IMR-90 (cell line): ENCODE measurements around the gene HOXA10. TPM values are rescaled to one million over a fixed set of nuclear protein-coding genes. Genes with fewer than 3 reads are reported as not detected.
A peak's percentile ranks its signal among the peaks of the same experiment; 100 is the strongest.

Source experiments
- ATAC-seq: fragments of 200-7000 bp; cut with Tn5 transposase; 2 replicates; pipeline ENCODE4 v1.9.1; 2020; ENCODE audit warnings: low read depth, mild to moderate bottlenecking, moderate library complexity
- BruUV-seq: library from RNA; stranded (reverse); fragments of 400-500 nt; replicated peaks from 2 replicates; lab custom pipeline; 2021; lab: Mats Ljungman, UMichigan
- CTCF ChIA-PET: fragments of 300-600 bp; formaldehyde crosslinking; extraction: SDS; loops from one replicate; lab custom pipeline; 2021; ENCODE audit warnings: antibody characterized with exemption; lab: Yijun Ruan, JAX
- POLR2A ChIA-PET: fragments of 300-600 bp; sonication (Branson Sonifier 250); formaldehyde crosslinking; loops from one replicate; lab custom pipeline; 2022; ENCODE audit warnings: antibody characterized with exemption; ENCODE audit not compliant: unreplicated experiment; lab: Charles Lee
- DNase-seq: peaks from one replicate; pipeline ENCODE4 v3.0.0; 2013
- H2AFZ ChIP-seq: replicated peaks from 2 replicates; pipeline ENCODE3; 2013; ENCODE audit warnings: low read length, mild to moderate bottlenecking; ENCODE audit not compliant: poor library complexity
- H2AK5ac ChIP-seq: 2 replicates; pipeline ENCODE4 v1.6.1; 2013; ENCODE audit warnings: low read depth, low read length, inconsistent platforms
- H2AK9ac ChIP-seq: replicated peaks from 2 replicates; pipeline ENCODE3; 2013; ENCODE audit warnings: mild to moderate bottlenecking, low read depth, low read length, moderate library complexity; ENCODE audit not compliant: poor library complexity
- H2BK120ac ChIP-seq: 2 replicates; pipeline ENCODE4 v1.6.1; 2013; ENCODE audit warnings: low read depth, low read length, inconsistent platforms
- H2BK15ac ChIP-seq: 3 replicates; pipeline ENCODE4 v1.6.1; 2013; ENCODE audit warnings: low read depth, low read length, inconsistent platforms
- H2BK20ac ChIP-seq: 2 replicates; pipeline ENCODE4 v1.6.1; 2013; ENCODE audit warnings: low read depth, mild to moderate bottlenecking, inconsistent platforms, low read length, moderate library complexity
- H2BK5ac ChIP-seq: 2 replicates; pipeline ENCODE4 v1.6.1; 2013; ENCODE audit warnings: mild to moderate bottlenecking, low read depth, low read length, inconsistent platforms; ENCODE audit not compliant: poor library complexity, severe bottlenecking
- H3K14ac ChIP-seq: replicated peaks from 2 replicates; pipeline ENCODE4 v1.6.1; 2013; ENCODE audit warnings: low read depth, low read length, inconsistent platforms
- H3K18ac ChIP-seq: 2 replicates; pipeline ENCODE4 v1.6.1; 2013; ENCODE audit warnings: low read depth, low read length, control low read depth
- H3K23ac ChIP-seq: 2 replicates; pipeline ENCODE4 v1.6.1; 2013; ENCODE audit warnings: low read depth, low read length, inconsistent platforms
- H3K27ac ChIP-seq: 2 replicates; pipeline ENCODE4 v1.5.1; 2013; ENCODE audit warnings: mild to moderate bottlenecking, control low read depth, low read length; ENCODE audit not compliant: insufficient read depth
- H3K27me3 ChIP-seq: 2 replicates; pipeline ENCODE4 v1.6.1; 2013; ENCODE audit warnings: low read length; ENCODE audit not compliant: control insufficient read depth, insufficient read depth
- H3K36me3 ChIP-seq: 2 replicates; pipeline ENCODE4 v1.6.1; 2013; ENCODE audit warnings: low read length, mixed read lengths; ENCODE audit not compliant: control insufficient read depth, insufficient read depth
- H3K4ac ChIP-seq: 2 replicates; pipeline ENCODE4 v1.6.1; 2013; ENCODE audit warnings: low read depth, low read length, inconsistent platforms
- H3K4me1 ChIP-seq: 2 replicates; pipeline ENCODE4 v1.6.1; 2013; ENCODE audit warnings: low read length, mixed read lengths; ENCODE audit not compliant: control insufficient read depth, insufficient read depth
- H3K4me2 ChIP-seq: 2 replicates; pipeline ENCODE4 v1.6.1; 2013; ENCODE audit warnings: low read depth, mild to moderate bottlenecking, control low read depth, low read length, moderate library complexity
- H3K4me3 ChIP-seq: 2 replicates; pipeline ENCODE4 v1.5.1; 2013; ENCODE audit warnings: low read depth, mild to moderate bottlenecking, control low read depth, low read length, moderate library complexity; ENCODE audit not compliant: insufficient read depth
- H3K56ac ChIP-seq: 2 replicates; pipeline ENCODE4 v1.6.1; 2013; ENCODE audit warnings: low read length, inconsistent platforms; ENCODE audit not compliant: insufficient read depth; ENCODE audit errors: extremely low read depth
- H3K79me1 ChIP-seq, 2 experiments: 2 replicates each; pipeline ENCODE4 v1.6.1; 2013; ENCODE audit warnings: low read length in 2 of 2, inconsistent platforms in 1 of 2, low read depth in 1 of 2
- H3K9ac ChIP-seq: 2 replicates; pipeline ENCODE4 v1.6.1; 2013; ENCODE audit warnings: low read depth, low read length, control low read depth
- H3K9me1 ChIP-seq: 2 replicates; pipeline ENCODE4 v1.6.1; 2013; ENCODE audit warnings: low read length, inconsistent platforms; ENCODE audit not compliant: insufficient read depth
- H3K9me3 ChIP-seq: 2 replicates; pipeline ENCODE4 v1.6.1; 2013; ENCODE audit warnings: low read length; ENCODE audit not compliant: control insufficient read depth, insufficient read depth
- H4K20me1 ChIP-seq: 2 replicates; pipeline ENCODE4 v1.6.1; 2013; ENCODE audit warnings: low read length, inconsistent platforms; ENCODE audit not compliant: insufficient read depth
- H4K5ac ChIP-seq: 2 replicates; pipeline ENCODE4 v1.6.1; 2013; ENCODE audit warnings: mild to moderate bottlenecking, low read depth, low read length, control low read depth
- H4K8ac ChIP-seq, 2 experiments: 2 replicates each; pipeline ENCODE4 v1.6.1; 2013; ENCODE audit warnings: low read depth in 2 of 2, low read length in 2 of 2, control low read depth in 1 of 2, inconsistent platforms in 1 of 2
- H4K91ac ChIP-seq: 2 replicates; pipeline ENCODE4 v1.6.1; 2013; ENCODE audit warnings: low read depth, low read length, inconsistent platforms; ENCODE audit not compliant: insufficient read depth
- FOS ChIP-seq: fragments of 150-350 bp; IDR thresholded peaks from 2 replicates; pipeline ENCODE4 v1.6.1; 2016; ENCODE audit warnings: low read depth, low read length
- MAFK ChIP-seq: IDR thresholded peaks from 2 replicates; pipeline ENCODE4 v1.6.1; 2012; ENCODE audit warnings: low read depth, low read length, improper control_type of control experiment
- MAZ ChIP-seq: IDR thresholded peaks from 2 replicates; pipeline ENCODE4 v1.6.1; 2012; ENCODE audit warnings: low read depth, mild to moderate bottlenecking, low read length, improper control_type of control experiment, moderate library complexity, borderline replicate concordance
- MXI1 ChIP-seq: IDR thresholded peaks from 2 replicates; pipeline ENCODE4 v1.6.1; 2012; ENCODE audit warnings: low read depth, mild to moderate bottlenecking, low read length, moderate library complexity, borderline replicate concordance
- POLR2A ChIP-seq: IDR thresholded peaks from 2 replicates; pipeline ENCODE4 v1.6.1; 2012; ENCODE audit warnings: mild to moderate bottlenecking, low read depth, low read length
- RCOR1 ChIP-seq: IDR thresholded peaks from 2 replicates; pipeline ENCODE4 v1.6.1; 2012; ENCODE audit warnings: mild to moderate bottlenecking, low read length, improper control_type of control experiment; ENCODE audit not compliant: insufficient replicate concordance
- RFX5 ChIP-seq: IDR thresholded peaks from 2 replicates; pipeline ENCODE4 v1.8.0; 2012; ENCODE audit warnings: low read depth, mild to moderate bottlenecking, low read length, moderate library complexity
- SMC3 ChIP-seq: fragments of 150-350 bp; IDR thresholded peaks from 2 replicates; pipeline ENCODE4 v1.6.1; 2016; ENCODE audit warnings: low read depth, mild to moderate bottlenecking, antibody characterized with exemption, low read length, moderate library complexity
- WGBS, 2 experiments: methylation state at CpG; one replicate each; pipeline versions ENCODE4 v1.1.5 to v1.1.7; 2013; ENCODE audit warnings: missing lambda C conversion rate in 2 of 2; ENCODE audit not compliant: insufficient read length in 1 of 2; ENCODE audit errors: extremely low coverage in 2 of 2; 5-methylcytosine and 5-hydroxymethylcytosine counted together
- dilution Hi-C: fragments of 300-500 bp; cut with HindIII; formaldehyde crosslinking; loops from one replicate; pipeline ENCODE4 v1.14.3; 2018; ENCODE audit warnings: low sequenced_read_pairs; ENCODE audit not compliant: unreplicated experiment
- in situ Hi-C: fragments of 300-500 bp; cut with MboI; formaldehyde crosslinking; loops from 3 replicates; pipeline ENCODE4 v1.14.3; 2019; ENCODE audit warnings: low sequenced_read_pairs, inconsistent platforms, mixed read lengths
- intact Hi-C: fragments of 100-400 bp; cut with micrococcal nuclease; formaldehyde crosslinking; loops from 2 replicates; pipeline ENCODE4 v1.10.0; 2022
- polyA plus RNA-seq, 3 experiments: library from polyadenylated mRNA; depleted of rRNA; stranded (reverse); fragments of >200 nt; gene quantifications; 2 replicates each; pipeline ENCODE4 v1.2.3, GENCODE V29; 2012; ENCODE audit warnings: low replicate concordance in 1 of 3
- total RNA-seq: library from RNA; depleted of rRNA; stranded (reverse); fragments of >200 nt; gene quantifications from 2 replicates; pipeline ENCODE4 v1.2.3, GENCODE V29; 2012
- TF ChIP-seq, protein P1 (sequence below): fragments of 150-350 bp; IDR thresholded peaks from 2 replicates; pipeline ENCODE4 v1.6.1; 2016; ENCODE audit warnings: low read depth, mild to moderate bottlenecking, low read length, moderate library complexity, borderline replicate concordance
- TF ChIP-seq, protein P2 (sequence below): conservative IDR thresholded peaks from 2 replicates; pipeline ENCODE4 v1.5.1; 2012; ENCODE audit warnings: mild to moderate bottlenecking, low read depth, low read length, improper control_type of control experiment
- TF ChIP-seq, protein P3 (sequence below): fragments of 150-350 bp; IDR thresholded peaks from 2 replicates; pipeline ENCODE4 v1.6.1; 2017; ENCODE audit warnings: mild to moderate bottlenecking, antibody characterized with exemption, low read length, low read depth

The HOXA10 gene
- total and polyA plus RNA-seq, 2 of the 4 experiments (the other 2 are of a cell fraction), result 0.10 to 0.18 TPM

DNA sequence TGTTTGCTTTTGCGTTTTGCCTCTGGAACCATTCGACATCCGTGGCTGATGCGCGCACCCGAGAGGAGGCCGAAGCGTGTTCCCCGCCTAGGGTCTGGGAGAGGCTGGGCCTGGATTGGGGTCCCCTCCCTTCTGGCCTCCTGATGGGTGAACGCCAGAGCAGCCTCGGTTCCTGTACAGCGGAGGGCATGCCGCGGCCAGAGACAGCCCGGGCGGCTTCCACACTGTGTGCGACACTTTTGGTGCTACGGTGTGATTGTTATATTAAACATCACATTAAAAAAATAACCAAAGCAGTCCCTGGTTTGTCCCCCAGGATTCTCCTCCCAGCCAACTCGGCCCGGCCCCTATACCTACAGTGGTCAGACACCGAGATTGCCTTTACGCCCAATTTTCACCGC is 14.0 kb downstream of the HOXA10 start (continued):
- no peak for TF ChIP-seq SMC3
- no peak for TF ChIP-seq RCOR1

DNA sequence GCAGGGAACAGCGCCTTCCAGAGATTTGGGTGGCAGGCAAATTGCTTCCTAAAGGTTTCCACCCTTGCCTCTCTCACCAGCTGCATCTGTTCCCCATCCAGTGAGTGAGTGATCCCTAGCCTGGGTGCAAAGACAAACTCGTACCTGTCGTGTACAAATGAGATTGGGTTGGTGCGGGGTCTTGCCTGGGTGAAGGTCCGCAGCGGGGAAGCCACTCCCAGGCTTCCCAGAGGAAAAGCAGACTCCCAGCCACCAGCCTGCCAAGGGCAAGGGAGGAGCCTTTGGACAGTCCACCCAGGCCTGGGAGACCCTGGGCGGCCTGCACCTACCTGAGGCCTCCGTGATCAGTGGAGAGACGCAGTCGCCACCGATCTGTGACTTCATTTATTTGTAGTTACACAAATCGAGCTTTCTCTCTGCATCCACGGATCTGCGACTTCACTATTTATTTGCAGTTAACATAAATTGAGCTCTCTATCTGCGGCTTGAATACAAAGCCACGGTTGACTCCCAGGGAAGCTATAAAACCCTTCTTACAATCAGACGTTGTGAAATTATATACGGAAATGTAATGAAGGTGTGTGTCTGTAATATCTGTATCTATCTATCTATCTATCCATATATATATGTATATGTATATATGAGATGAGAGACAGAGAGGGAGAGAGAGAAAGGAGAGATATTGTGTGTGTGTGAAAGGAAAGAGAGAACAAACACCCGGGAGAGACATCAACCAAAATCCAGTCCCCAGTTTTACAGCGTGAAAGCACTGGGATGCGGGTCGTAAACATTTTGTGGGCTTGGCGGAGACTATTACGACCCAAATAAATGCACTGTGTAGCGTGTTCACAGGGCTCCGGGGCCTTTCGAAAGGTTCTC is 14.6 kb downstream of the HOXA10 start:
- Histone ChIP-seq H2AFZ (peak overlapping the region; percentile 14), H2BK15ac (no peak overlapping the region), H3K9me3 (no peaks in the 10 kb centered on the region), H2BK5ac (no peak overlapping the region), H3K4me1 (peaks cover 1% of the 10 kb centered on the region; the same call in 1 of the 2 replicates), H3K9me1 (no peaks in the 10 kb centered on the region), H2BK20ac (no peak overlapping the region), H4K20me1 (no peaks in the 10 kb centered on the region), H2AK9ac (no peak overlapping the region), H3K14ac (no peak overlapping the region), H4K5ac (no peak overlapping the region), H3K23ac (no peak overlapping the region), H3K4ac (no peak overlapping the region), H3K27ac (no peak overlapping the region), H2BK120ac (no peak overlapping the region), H2AK5ac (no peak overlapping the region), H3K4me2 (no peak overlapping the region), H3K4me3 (no peak overlapping the region), H3K18ac (no peak overlapping the region), H3K36me3 (no peaks in the 10 kb centered on the region), H4K91ac (no peak overlapping the region), H4K8ac (no peak overlapping the region), H3K79me1 (0 out of 4 replicates have a peak, but pooled peaks cover 0 to 4% of the 10 kb centered on the region in 2 experiments), H3K27me3 (peaks cover 16% of the 10 kb centered on the region), H3K56ac (no peak overlapping the region), H3K9ac (no peak overlapping the region)
- intact Hi-C loops, result loop anchor here (2.0 to 10.0 kb wide), 3 partner anchors 957 to 1905 kb away; partner anchors contain the start of genes CBX3 and HNRNPA2B1
- no peak for DNase-seq
- dilution Hi-C loops, result no loop called here
- ATAC-seq, result no peak
- BruUV-seq, result no TSS peak
- in situ Hi-C loops, result loop anchor here (5.0 kb wide), 2 partner anchors 792 to 1307 kb away; no protein-coding TSS in a partner anchor
- ChIA-PET CTCF (interaction anchor here (1.3 kb wide), 1 partner anchor 790 kb away, joined by 4 read pairs; no protein-coding TSS in a partner anchor), POLR2A (no interaction called here)
- WGBS, 2 experiments, result 99% methylated on average over 13 of the region's 27 CpGs; no CpG with 5 or more reads in 1 of the 2 experiments
- TF ChIP-seq, protein P1, sequence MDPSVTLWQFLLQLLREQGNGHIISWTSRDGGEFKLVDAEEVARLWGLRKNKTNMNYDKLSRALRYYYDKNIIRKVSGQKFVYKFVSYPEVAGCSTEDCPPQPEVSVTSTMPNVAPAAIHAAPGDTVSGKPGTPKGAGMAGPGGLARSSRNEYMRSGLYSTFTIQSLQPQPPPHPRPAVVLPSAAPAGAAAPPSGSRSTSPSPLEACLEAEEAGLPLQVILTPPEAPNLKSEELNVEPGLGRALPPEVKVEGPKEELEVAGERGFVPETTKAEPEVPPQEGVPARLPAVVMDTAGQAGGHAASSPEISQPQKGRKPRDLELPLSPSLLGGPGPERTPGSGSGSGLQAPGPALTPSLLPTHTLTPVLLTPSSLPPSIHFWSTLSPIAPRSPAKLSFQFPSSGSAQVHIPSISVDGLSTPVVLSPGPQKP, result no peak
- TF ChIP-seq MAZ (no peak), MAFK (no peak), RCOR1 (no peak), SMC3 (no peak), MXI1 (no peak), RFX5 (no peak), POLR2A (no peak), FOS (no peak)
- TF ChIP-seq, protein P2, sequence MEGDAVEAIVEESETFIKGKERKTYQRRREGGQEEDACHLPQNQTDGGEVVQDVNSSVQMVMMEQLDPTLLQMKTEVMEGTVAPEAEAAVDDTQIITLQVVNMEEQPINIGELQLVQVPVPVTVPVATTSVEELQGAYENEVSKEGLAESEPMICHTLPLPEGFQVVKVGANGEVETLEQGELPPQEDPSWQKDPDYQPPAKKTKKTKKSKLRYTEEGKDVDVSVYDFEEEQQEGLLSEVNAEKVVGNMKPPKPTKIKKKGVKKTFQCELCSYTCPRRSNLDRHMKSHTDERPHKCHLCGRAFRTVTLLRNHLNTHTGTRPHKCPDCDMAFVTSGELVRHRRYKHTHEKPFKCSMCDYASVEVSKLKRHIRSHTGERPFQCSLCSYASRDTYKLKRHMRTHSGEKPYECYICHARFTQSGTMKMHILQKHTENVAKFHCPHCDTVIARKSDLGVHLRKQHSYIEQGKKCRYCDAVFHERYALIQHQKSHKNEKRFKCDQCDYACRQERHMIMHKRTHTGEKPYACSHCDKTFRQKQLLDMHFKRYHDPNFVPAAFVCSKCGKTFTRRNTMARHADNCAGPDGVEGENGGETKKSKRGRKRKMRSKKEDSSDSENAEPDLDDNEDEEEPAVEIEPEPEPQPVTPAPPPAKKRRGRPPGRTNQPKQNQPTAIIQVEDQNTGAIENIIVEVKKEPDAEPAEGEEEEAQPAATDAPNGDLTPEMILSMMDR, result no peak
- TF ChIP-seq, protein P3, sequence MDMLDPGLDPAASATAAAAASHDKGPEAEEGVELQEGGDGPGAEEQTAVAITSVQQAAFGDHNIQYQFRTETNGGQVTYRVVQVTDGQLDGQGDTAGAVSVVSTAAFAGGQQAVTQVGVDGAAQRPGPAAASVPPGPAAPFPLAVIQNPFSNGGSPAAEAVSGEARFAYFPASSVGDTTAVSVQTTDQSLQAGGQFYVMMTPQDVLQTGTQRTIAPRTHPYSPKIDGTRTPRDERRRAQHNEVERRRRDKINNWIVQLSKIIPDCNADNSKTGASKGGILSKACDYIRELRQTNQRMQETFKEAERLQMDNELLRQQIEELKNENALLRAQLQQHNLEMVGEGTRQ, result no peak
